ENCODE measurements around the gene ZNF20. TPM values are rescaled to one million over a fixed set of nuclear protein-coding genes. Genes with fewer than 3 reads are reported as not detected.

Gene ZNF20
- total RNA-seq, 1 donor from 2014 or later: 9.1 TPM

- H3K27ac Mint-ChIP-seq (ENCODE audit: unreplicated experiment): peak within 1 kb of the TSS; percentile 93
- no peak for TF ChIP-seq CTCF (conservative IDR thresholded peaks at IDR 0.05)
- H3K4me1 Mint-ChIP-seq: peaks cover 25% of the 10 kb centered on the region
- peak within 1 kb of the TSS; percentile 93 for H3K4me3 Mint-ChIP-seq
- H3K36me3 Mint-ChIP-seq (ENCODE audit: low read depth): peaks cover 3% of the 10 kb centered on the region
- no peaks in the 10 kb centered on the region for H3K9me3 Mint-ChIP-seq
- H3K27me3 Mint-ChIP-seq (ENCODE audit: low read depth): no peaks in the 10 kb centered on the region
- DNase-seq (ENCODE audit: low read depth, low spot score): peak; percentile 84
Observed at GRCh38 chr19:12162882-12163806, 23.0 kb upstream of the ZNF20 start, which contains the start of gene ZNF136. Gene ZNF136, plus strand, starts transcription at chr19:12163096. Its CDS starts 108 bp downstream, at chr19:12163204.

- TF ChIP-seq CTCF (conservative IDR thresholded peaks at IDR 0.05): no peak
- peaks cover 3% of the 10 kb centered on the region for H3K36me3 Mint-ChIP-seq (ENCODE audit: low read depth)
- peak overlapping the region; percentile 93 for H3K4me3 Mint-ChIP-seq
- H3K27ac Mint-ChIP-seq (ENCODE audit: unreplicated experiment): peak overlapping the region; percentile 6
- no peaks in the 10 kb centered on the region for H3K9me3 Mint-ChIP-seq
- no peaks in the 10 kb centered on the region for H3K27me3 Mint-ChIP-seq (ENCODE audit: low read depth)
- peaks cover 25% of the 10 kb centered on the region for H3K4me1 Mint-ChIP-seq
- no peak for DNase-seq (ENCODE audit: low read depth, low spot score)
Observed at GRCh38 chr19:12162513-12162881, 22.3 kb upstream of the ZNF20 start.

- no peak overlapping the region for H3K4me3 Mint-ChIP-seq
- peaks cover 8% of the 10 kb centered on the region for H3K36me3 Mint-ChIP-seq (ENCODE audit: low read depth)
- H3K4me1 Mint-ChIP-seq: peaks cover 30% of the 10 kb centered on the region
- H3K27me3 Mint-ChIP-seq (ENCODE audit: low read depth): peaks cover 3% of the 10 kb centered on the region
- TF ChIP-seq CTCF (conservative IDR thresholded peaks at IDR 0.05): no peak
- H3K27ac Mint-ChIP-seq (ENCODE audit: unreplicated experiment): no peak overlapping the region
- DNase-seq (ENCODE audit: low read depth, low spot score): no peak
- peaks cover 3% of the 10 kb centered on the region for H3K9me3 Mint-ChIP-seq
Observed at GRCh38 chr19:12159773-12160414, 19.7 kb upstream of the ZNF20 start.

GRCh38 chr19:12156223-12157058 is 16.3 kb upstream of the ZNF20 start, which contains the start of gene ZNF625:
Gene ZNF625, minus strand, starts transcription at chr19:12156734. Its CDS starts 176 bp downstream, at chr19:12156558.
- peaks cover 22% of the 10 kb centered on the region for H3K4me1 Mint-ChIP-seq
- peaks cover 8% of the 10 kb centered on the region for H3K9me3 Mint-ChIP-seq
- peak; percentile 89 for DNase-seq (ENCODE audit: low read depth, low spot score)
- H3K27me3 Mint-ChIP-seq (ENCODE audit: low read depth): peaks cover 3% of the 10 kb centered on the region
- H3K27ac Mint-ChIP-seq (ENCODE audit: unreplicated experiment): peak within 1 kb of the TSS; percentile 99
- H3K4me3 Mint-ChIP-seq: peak within 1 kb of the TSS; percentile 99
- peaks cover 32% of the 10 kb centered on the region for H3K36me3 Mint-ChIP-seq (ENCODE audit: low read depth)
- TF ChIP-seq CTCF (conservative IDR thresholded peaks at IDR 0.05): peak; percentile 3

GRCh38 chr19:12155324-12155860 is 15.2 kb upstream of the ZNF20 start:
- Mint-ChIP-seq H3K36me3 (ENCODE audit: low read depth) (peaks cover 38% of the 10 kb centered on the region), H3K9me3 (peaks cover 11% of the 10 kb centered on the region), H3K27me3 (ENCODE audit: low read depth) (peaks cover 3% of the 10 kb centered on the region), H3K27ac (ENCODE audit: unreplicated experiment) (peak overlapping the region; percentile 79), H3K4me1 (peaks cover 22% of the 10 kb centered on the region), H3K4me3 (peak overlapping the region; percentile 99)
- no peak for TF ChIP-seq CTCF (conservative IDR thresholded peaks at IDR 0.05)
- DNase-seq (ENCODE audit: low read depth, low spot score): no peak
